ENCODE measurements around the gene SERTAD2. TPM values are rescaled to one million over a fixed set of nuclear protein-coding genes. Genes with fewer than 3 reads are reported as not detected.

Gene SERTAD2
- total RNA-seq, 2 experiments from 2014 or later = 50.5 to 54.1 TPM

- ChIA-PET POLR2A (interaction anchor here (0.9 to 5.4 kb wide), 2 partner anchors 43 to 87 kb away, joined by 5 to 32 read pairs; partner anchors contain the start of genes AFTPH and SERTAD2), CTCF (interaction anchor here (1.1 to 1.3 kb wide), 3 partner anchors 43 to 280 kb away, joined by 3 to 6 read pairs (median 5); partner anchors contain the start of gene SERTAD2)
- H3K9me3 ChIP-seq (ENCODE audit: control insufficient read depth in 1 of 2, insufficient read depth in 1 of 2, low read length in 2 of 2) = no peaks in the 10 kb centered on the region
- H3K4me1 Mint-ChIP-seq (ENCODE audit: low read depth) = peaks cover 26% of the 10 kb centered on the region
- peak overlapping the region; percentile 89 for H3K4me3 Mint-ChIP-seq
- H3K27ac Mint-ChIP-seq = peak overlapping the region; percentile 22
- intact Hi-C loops (cut with DNase I, micrococcal nuclease) = no loop called here
- H3K4me1 ChIP-seq (ENCODE audit: insufficient read depth, low read length) = peaks cover 41% of the 10 kb centered on the region
- no peaks in the 10 kb centered on the region for H3K36me3 ChIP-seq (ENCODE audit: insufficient read depth, low read length)
- no peaks in the 10 kb centered on the region for H3K27me3 ChIP-seq (ENCODE audit: control insufficient read depth in 1 of 2, insufficient read depth in 2 of 2, low read length in 2 of 2)
- ATAC-seq (ENCODE audit: poor library complexity) (no peak), DNase-seq (no peak)
- H3K9me3 Mint-ChIP-seq = no peaks in the 10 kb centered on the region
- H3K4me3 ChIP-seq (ENCODE audit: low read length) = no peak overlapping the region
- no peaks in the 10 kb centered on the region for H3K27me3 Mint-ChIP-seq
- H3K27ac ChIP-seq (ENCODE audit: low read depth in 1 of 2, low read length in 2 of 2) = no peak overlapping the region
- TF ChIP-seq, protein P1, sequence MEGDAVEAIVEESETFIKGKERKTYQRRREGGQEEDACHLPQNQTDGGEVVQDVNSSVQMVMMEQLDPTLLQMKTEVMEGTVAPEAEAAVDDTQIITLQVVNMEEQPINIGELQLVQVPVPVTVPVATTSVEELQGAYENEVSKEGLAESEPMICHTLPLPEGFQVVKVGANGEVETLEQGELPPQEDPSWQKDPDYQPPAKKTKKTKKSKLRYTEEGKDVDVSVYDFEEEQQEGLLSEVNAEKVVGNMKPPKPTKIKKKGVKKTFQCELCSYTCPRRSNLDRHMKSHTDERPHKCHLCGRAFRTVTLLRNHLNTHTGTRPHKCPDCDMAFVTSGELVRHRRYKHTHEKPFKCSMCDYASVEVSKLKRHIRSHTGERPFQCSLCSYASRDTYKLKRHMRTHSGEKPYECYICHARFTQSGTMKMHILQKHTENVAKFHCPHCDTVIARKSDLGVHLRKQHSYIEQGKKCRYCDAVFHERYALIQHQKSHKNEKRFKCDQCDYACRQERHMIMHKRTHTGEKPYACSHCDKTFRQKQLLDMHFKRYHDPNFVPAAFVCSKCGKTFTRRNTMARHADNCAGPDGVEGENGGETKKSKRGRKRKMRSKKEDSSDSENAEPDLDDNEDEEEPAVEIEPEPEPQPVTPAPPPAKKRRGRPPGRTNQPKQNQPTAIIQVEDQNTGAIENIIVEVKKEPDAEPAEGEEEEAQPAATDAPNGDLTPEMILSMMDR (IDR thresholded peaks at IDR 0.05) = no peak
- no peaks in the 10 kb centered on the region for H3K36me3 Mint-ChIP-seq (ENCODE audit: low read depth)
Measured at GRCh38 chr2:64610316-64610855, 43.3 kb downstream of the SERTAD2 start.

GRCh38 chr2:64609942-64610281, 43.8 kb downstream of the SERTAD2 start:
- TF ChIP-seq, protein P1 (IDR thresholded peaks at IDR 0.05) = no peak
- Histone ChIP-seq H3K27ac (ENCODE audit: low read depth in 1 of 2, low read length in 2 of 2) (no peak overlapping the region), H3K36me3 (ENCODE audit: insufficient read depth, low read length) (no peaks in the 10 kb centered on the region), H3K27me3 (ENCODE audit: control insufficient read depth in 1 of 2, insufficient read depth in 2 of 2, low read length in 2 of 2) (no peaks in the 10 kb centered on the region), H3K4me1 (ENCODE audit: insufficient read depth, low read length) (peaks cover 41% of the 10 kb centered on the region), H3K9me3 (ENCODE audit: control insufficient read depth in 1 of 2, insufficient read depth in 1 of 2, low read length in 2 of 2) (no peaks in the 10 kb centered on the region), H3K4me3 (ENCODE audit: low read length) (peak overlapping the region; percentile 66)
- ChIA-PET POLR2A (interaction anchor here (0.9 to 5.4 kb wide), 6 partner anchors 35 to 141 kb away, joined by 3 to 32 read pairs (median 4); partner anchors contain the start of genes AFTPH and SERTAD2), CTCF (interaction anchor here (0.9 to 1.5 kb wide), 11 partner anchors 12 to 279 kb away, joined by 3 to 7 read pairs (median 4); partner anchors contain the start of gene SERTAD2)
- DNase-seq (no peak), ATAC-seq (ENCODE audit: poor library complexity) (no peak)
- no peaks in the 10 kb centered on the region for H3K27me3 Mint-ChIP-seq
- no peaks in the 10 kb centered on the region for H3K36me3 Mint-ChIP-seq (ENCODE audit: low read depth)
- peaks cover 26% of the 10 kb centered on the region for H3K4me1 Mint-ChIP-seq (ENCODE audit: low read depth)
- H3K27ac Mint-ChIP-seq = peak overlapping the region; percentile 72
- intact Hi-C loops (cut with DNase I, micrococcal nuclease) = loop anchor here in 1 of 2 experiments (5.0 kb wide), 1 partner anchor 37 kb away; no protein-coding TSS in a partner anchor
- H3K4me3 Mint-ChIP-seq = peak overlapping the region; percentile 89
- H3K9me3 Mint-ChIP-seq = no peaks in the 10 kb centered on the region

DNA sequence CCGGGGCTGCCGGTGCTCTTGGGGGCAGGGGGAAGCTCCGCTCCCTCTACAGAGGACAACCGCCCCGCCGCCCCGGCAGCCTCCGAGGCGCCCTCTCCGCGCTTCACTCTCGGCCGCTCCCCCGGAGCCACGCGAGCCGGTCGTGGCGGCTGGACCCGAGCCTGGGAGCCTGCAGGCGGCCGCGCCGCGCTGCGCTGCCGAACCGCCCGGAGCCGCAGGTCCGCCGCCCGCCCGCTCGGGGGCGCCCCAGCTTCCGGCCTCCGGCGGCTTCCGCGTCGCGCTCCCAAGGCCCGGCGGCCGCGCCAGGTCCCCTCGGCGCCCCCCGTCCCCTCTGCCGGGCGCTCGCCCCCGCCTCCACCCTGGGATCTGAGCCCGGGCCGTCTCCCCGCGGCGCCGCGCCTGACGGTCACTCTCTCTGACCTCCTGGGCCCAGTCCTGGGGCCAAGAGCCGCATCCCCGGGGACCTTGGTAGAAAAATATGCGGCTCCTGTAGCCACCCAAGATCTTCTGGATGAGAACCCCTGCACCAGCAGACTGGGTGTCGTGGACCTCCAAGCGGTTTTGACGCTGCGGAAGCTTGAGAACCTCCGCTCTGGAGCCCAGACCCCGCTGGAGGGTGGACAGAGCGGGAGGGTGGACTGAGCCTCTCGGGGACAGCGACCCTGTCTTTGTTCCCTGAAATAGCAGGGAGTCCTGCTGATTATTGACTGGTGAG, 44.3 kb downstream of the SERTAD2 start:
- peak overlapping the region; percentile 66 for H3K4me3 ChIP-seq (ENCODE audit: low read length)
- H3K9me3 ChIP-seq (ENCODE audit: control insufficient read depth in 1 of 2, insufficient read depth in 1 of 2, low read length in 2 of 2) = no peaks in the 10 kb centered on the region
- TF ChIP-seq, protein P1 (IDR thresholded peaks at IDR 0.05) = no peak
- DNase-seq (peak; percentile 38 to 89 (median 64)), ATAC-seq (ENCODE audit: poor library complexity) (peak; percentile 64)
- Mint-ChIP-seq H3K27ac (peak overlapping the region; percentile 72), H3K36me3 (ENCODE audit: low read depth) (no peaks in the 10 kb centered on the region), H3K9me3 (no peaks in the 10 kb centered on the region), H3K27me3 (no peaks in the 10 kb centered on the region), H3K4me3 (peak overlapping the region; percentile 89), H3K4me1 (ENCODE audit: low read depth) (peaks cover 26% of the 10 kb centered on the region)
- H3K27ac ChIP-seq (ENCODE audit: low read depth in 1 of 2, low read length in 2 of 2) = no peak overlapping the region
- H3K4me1 ChIP-seq (ENCODE audit: insufficient read depth, low read length) = peaks cover 41% of the 10 kb centered on the region
- H3K27me3 ChIP-seq (ENCODE audit: control insufficient read depth in 1 of 2, insufficient read depth in 2 of 2, low read length in 2 of 2) = no peaks in the 10 kb centered on the region
- intact Hi-C loops (cut with DNase I, micrococcal nuclease) = loop anchor here in 1 of 2 experiments (5.0 kb wide), 1 partner anchor 38 kb away; no protein-coding TSS in a partner anchor
- no peaks in the 10 kb centered on the region for H3K36me3 ChIP-seq (ENCODE audit: insufficient read depth, low read length)
- ChIA-PET POLR2A (interaction anchor here (0.9 to 5.4 kb wide), 8 partner anchors 35 to 142 kb away, joined by 3 to 61 read pairs (median 4); partner anchors contain the start of genes AFTPH and SERTAD2), CTCF (interaction anchor here (0.8 to 1.5 kb wide), 13 partner anchors 9 to 279 kb away, joined by 3 to 7 read pairs (median 3); partner anchors contain the start of gene SERTAD2)
